ENCODE measurements around the gene NLRP6. TPM values are rescaled to one million over a fixed set of nuclear protein-coding genes. Genes with fewer than 3 reads are reported as not detected.
A peak's percentile ranks its signal among the peaks of the same experiment; 100 is the strongest.
"Not testable (repeated sequence)": the region's sequence is repeated elsewhere in the genome, so short reads cannot be mapped to it uniquely, and the experiment has no call there.

The NLRP6 gene
- total and polyA plus RNA-seq, 2 donors from 2014 or later = 0.32 to 1.6 TPM

- intact Hi-C loops (cut with DNase I) = no loop called here
- peak in 1 of 5 donors; percentile 45 for DNase-seq
These were observed 38.7 kb downstream of the NLRP6 start for GRCh38 chr11:316891-317301.

GRCh38 chr11:317668-318404, 39.6 kb downstream of the NLRP6 start:
- H3K36me3 ChIP-seq (ENCODE audit: control insufficient read depth in 2 of 3, insufficient read depth in 3 of 3, low read length in 3 of 3); FAIRE-seq; H3K27me3 ChIP-seq (ENCODE audit: control insufficient read depth, insufficient read depth, low read length); intact Hi-C loops (cut with DNase I); H3K9me3 ChIP-seq (ENCODE audit: control insufficient read depth in 2 of 3, insufficient read depth in 1 of 3, low read length in 3 of 3): not testable (repeated sequence)
- Histone ChIP-seq H3K4me3 (ENCODE audit: low read length in 3 of 3) (peak overlapping the region in 2 of 3 donors; percentile 14 to 82), H3K9ac (ENCODE audit: low read length in 3 of 3) (peak overlapping the region in 2 of 3 donors; percentile 1 to 6), H3K4me1 (ENCODE audit: control insufficient read depth in 2 of 3, insufficient read depth in 2 of 3, low read depth in 1 of 3, low read length in 3 of 3) (peaks cover 3 to 21% (median 7%) of the 10 kb centered on the region in 3 donors), H3K27ac (ENCODE audit: low read depth in 2 of 2, low read length in 2 of 2) (peak overlapping the region; percentile 63 to 64)
- peak in 2 of 5 donors; percentile 44 to 77 for DNase-seq

More at GRCh38 chr11:316891-317301, 38.7 kb downstream of the NLRP6 start:
- no peak for TF ChIP-seq CTCF (IDR thresholded peaks at IDR 0.05; ENCODE audit: borderline replicate concordance, extremely low read depth, insufficient read depth)
- no peaks in the 10 kb centered on the region for H3K9me3 ChIP-seq (ENCODE audit: control insufficient read depth in 2 of 3, insufficient read depth in 1 of 3, low read length in 3 of 3)
- H3K4me1 ChIP-seq (ENCODE audit: control insufficient read depth in 2 of 3, insufficient read depth in 2 of 3, low read depth in 1 of 3, low read length in 3 of 3) = peaks cover 3 to 22% (median 7%) of the 10 kb centered on the region in 3 donors
- no peaks in the 10 kb centered on the region for H3K36me3 ChIP-seq (ENCODE audit: control insufficient read depth in 2 of 3, insufficient read depth in 3 of 3, low read length in 3 of 3)
- FAIRE-seq = no peak
- H3K27ac ChIP-seq (ENCODE audit: low read depth in 2 of 2, low read length in 2 of 2) = peak overlapping the region; percentile 63 to 64
- peaks cover 4% of the 10 kb centered on the region for H3K27me3 ChIP-seq (ENCODE audit: control insufficient read depth, insufficient read depth, low read length)
- peak overlapping the region in 1 of 3 donors; percentile 82 for H3K4me3 ChIP-seq (ENCODE audit: low read length in 3 of 3)
- H3K9ac ChIP-seq (ENCODE audit: low read length in 3 of 3) = peak overlapping the region in 1 of 3 donors; percentile 1

- H3K27me3 ChIP-seq (ENCODE audit: control insufficient read depth, insufficient read depth, low read length); intact Hi-C loops (cut with DNase I); FAIRE-seq; H3K36me3 ChIP-seq (ENCODE audit: control insufficient read depth in 2 of 3, insufficient read depth in 3 of 3, low read length in 3 of 3); H3K9me3 ChIP-seq (ENCODE audit: control insufficient read depth in 2 of 3, insufficient read depth in 1 of 3, low read length in 3 of 3): not testable (repeated sequence)
- Histone ChIP-seq H3K9ac (ENCODE audit: low read length in 3 of 3) (peak overlapping the region in 1 of 3 donors; percentile 12), H3K4me3 (ENCODE audit: low read length in 3 of 3) (peak overlapping the region in 1 of 3 donors; percentile 17), H3K4me1 (ENCODE audit: control insufficient read depth in 2 of 3, insufficient read depth in 2 of 3, low read depth in 1 of 3, low read length in 3 of 3) (peaks cover under 1 to 14% (median 3%) of the 10 kb centered on the region in 3 donors), H3K27ac (ENCODE audit: low read depth in 2 of 2, low read length in 2 of 2) (peak overlapping the region in 1 of 2 donors; percentile 92)
- peak in 1 of 5 donors; percentile 82 for DNase-seq
These were observed 40.4 kb downstream of the NLRP6 start for GRCh38 chr11:318405-319120.

- H3K9me3 ChIP-seq (ENCODE audit: control insufficient read depth in 2 of 3, insufficient read depth in 1 of 3, low read length in 3 of 3); intact Hi-C loops (cut with DNase I); H3K27me3 ChIP-seq (ENCODE audit: control insufficient read depth, insufficient read depth, low read length); FAIRE-seq; H3K36me3 ChIP-seq (ENCODE audit: control insufficient read depth in 2 of 3, insufficient read depth in 3 of 3, low read length in 3 of 3): not testable (repeated sequence)
- Histone ChIP-seq H3K27ac (ENCODE audit: low read depth in 2 of 2, low read length in 2 of 2) (peak overlapping the region; percentile 86 to 92), H3K4me3 (ENCODE audit: low read length in 3 of 3) (peak overlapping the region; percentile 38 to 75 (median 61)), H3K9ac (ENCODE audit: low read length in 3 of 3) (peak overlapping the region; percentile 7 to 81 (median 65)), H3K4me1 (ENCODE audit: control insufficient read depth in 2 of 3, insufficient read depth in 2 of 3, low read depth in 1 of 3, low read length in 3 of 3) (peaks cover 0 to 11% (median 2%) of the 10 kb centered on the region in 3 donors)
- DNase-seq = peak in 3 of 5 donors; percentile 42 to 80 (median 64)
These were observed 41.1 kb downstream of the NLRP6 start for GRCh38 chr11:319121-319887.

- Histone ChIP-seq H3K27ac (ENCODE audit: low read depth in 2 of 2, low read length in 2 of 2) (peak overlapping the region; percentile 86 to 92), H3K4me3 (ENCODE audit: low read length in 3 of 3) (peak overlapping the region; percentile 38 to 84 (median 61)), H3K4me1 (ENCODE audit: control insufficient read depth in 2 of 3, insufficient read depth in 2 of 3, low read depth in 1 of 3, low read length in 3 of 3) (peaks cover 0 to 11% (median 6%) of the 10 kb centered on the region in 3 donors), H3K9ac (ENCODE audit: low read length in 3 of 3) (peak overlapping the region; percentile 7 to 94 (median 65))
- H3K9me3 ChIP-seq (ENCODE audit: control insufficient read depth in 2 of 3, insufficient read depth in 1 of 3, low read length in 3 of 3); intact Hi-C loops (cut with DNase I); H3K36me3 ChIP-seq (ENCODE audit: control insufficient read depth in 2 of 3, insufficient read depth in 3 of 3, low read length in 3 of 3); H3K27me3 ChIP-seq (ENCODE audit: control insufficient read depth, insufficient read depth, low read length); FAIRE-seq: not testable (repeated sequence)
- peak in 2 of 5 donors; percentile 31 to 75 for DNase-seq
These were observed 41.7 kb downstream of the NLRP6 start for GRCh38 chr11:319888-320273.

Measured in kidney (tissue), 14 donors.